HUES6 (cell line): Measurements from ENCODE around the gene CCNB3.

Experiments
- H3K27ac ChIP-seq: 2 replicates; pipeline ENCODE4 v1.7.0; 2013; ENCODE audit warnings: low read depth, mild to moderate bottlenecking, low read length, inconsistent platforms
- H3K27me3 ChIP-seq: 2 replicates; pipeline ENCODE4 v1.6.1; 2013; ENCODE audit warnings: low read length; ENCODE audit not compliant: control insufficient read depth, insufficient read depth
- H3K36me3 ChIP-seq: 2 replicates; pipeline ENCODE4 v1.6.1; 2013; ENCODE audit warnings: low read length; ENCODE audit not compliant: control insufficient read depth, insufficient read depth
- H3K4me1 ChIP-seq: 2 replicates; pipeline ENCODE4 v1.6.1; 2013; ENCODE audit warnings: low read length; ENCODE audit not compliant: control insufficient read depth, insufficient read depth
- H3K4me3 ChIP-seq: 2 replicates; pipeline ENCODE4 v1.5.1; 2013; ENCODE audit warnings: low read depth, low read length
- H3K9ac ChIP-seq: one replicate; pipeline ENCODE4 v1.6.1; 2013; ENCODE audit warnings: mild to moderate bottlenecking, low read length
- H3K9me3 ChIP-seq: 2 replicates; pipeline ENCODE4 v1.6.1; 2013; ENCODE audit warnings: low read depth, low read length; ENCODE audit not compliant: control insufficient read depth, insufficient read depth

CCNB3 gene

DNA sequence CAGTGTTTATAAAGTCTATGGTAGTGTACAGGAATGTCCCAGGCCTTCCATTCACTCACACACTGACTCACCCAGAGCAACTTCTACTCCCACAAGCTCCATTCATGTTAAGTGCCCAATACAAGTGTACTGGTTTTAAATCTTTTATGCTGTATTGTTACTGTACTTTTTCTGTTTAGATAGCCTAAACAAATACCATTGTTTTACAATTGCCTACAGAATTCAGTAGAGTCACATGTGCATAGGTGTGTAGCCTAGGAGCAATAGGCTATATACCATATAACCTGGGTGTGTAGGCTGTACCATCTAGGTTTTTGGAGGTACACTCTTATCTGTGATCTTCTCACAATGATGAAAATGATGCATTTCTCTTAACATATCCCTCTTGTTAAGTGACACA, 139.4 kb downstream of the CCNB3 start:
- Histone ChIP-seq H3K4me3 (no peak overlapping the region), H3K9ac (no peak overlapping the region), H3K27ac (no peak overlapping the region), H3K9me3 (no peaks in the 10 kb centered on the region; the same call in 1 of the 2 replicates), H3K27me3 (peaks cover 13% of the 10 kb centered on the region; the same call in 1 of the 2 replicates), H3K4me1 (no peaks in the 10 kb centered on the region), H3K36me3 (no peaks in the 10 kb centered on the region)

- Histone ChIP-seq H3K27ac (no peak overlapping the region), H3K9me3 (no peaks in the 10 kb centered on the region), H3K36me3 (no peaks in the 10 kb centered on the region), H3K4me3 (no peak overlapping the region), H3K27me3 (0 out of 2 replicates have a peak, but pooled peaks cover 6% of the 10 kb centered on the region), H3K4me1 (no peaks in the 10 kb centered on the region), H3K9ac (no peak overlapping the region)
These were observed 168.4 kb downstream of the CCNB3 start for GRCh38 chrX:50372966-50373365.

DNA sequence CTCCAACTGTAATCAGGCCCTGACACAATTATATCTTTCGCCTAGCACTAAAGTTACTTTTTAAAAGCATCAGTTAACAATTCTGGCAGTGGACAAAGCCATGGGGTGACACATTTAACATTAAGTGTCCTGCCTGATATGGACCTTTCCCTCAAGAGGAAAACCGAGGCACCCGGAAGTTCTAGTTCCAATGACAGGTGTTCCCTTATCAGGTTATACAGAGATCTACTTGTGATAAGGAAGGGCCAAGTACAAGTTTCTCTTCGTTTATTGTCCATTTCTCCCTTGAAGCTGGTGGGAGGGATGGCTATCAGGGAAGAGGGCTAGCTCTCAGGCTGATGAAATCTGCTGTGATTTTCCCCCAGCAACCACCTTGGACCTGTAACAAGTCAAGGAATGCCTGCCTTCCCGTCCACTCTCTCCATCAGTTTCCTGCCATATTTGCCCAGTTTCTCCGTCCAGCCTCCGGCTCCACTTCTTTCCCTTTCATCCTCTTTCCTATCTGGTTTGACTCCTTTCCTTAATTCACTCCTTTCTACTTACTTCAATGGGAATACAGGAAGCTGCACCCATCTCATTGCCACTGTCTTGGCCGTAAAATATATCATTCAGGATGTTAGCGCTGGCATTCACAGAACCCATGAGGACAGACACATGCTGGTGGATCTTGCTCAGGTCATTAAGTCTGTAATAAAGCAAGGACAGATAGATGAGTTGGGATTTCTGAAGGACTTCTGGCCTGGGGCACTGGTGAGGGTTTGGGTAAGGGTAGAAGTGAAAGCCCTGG, 171.1 kb downstream of the CCNB3 start:
- Histone ChIP-seq H3K4me3 (no peak overlapping the region), H3K27me3 (peaks cover 7% of the 10 kb centered on the region; the same call in 1 of the 2 replicates), H3K9ac (no peak overlapping the region), H3K36me3 (no peaks in the 10 kb centered on the region), H3K4me1 (no peaks in the 10 kb centered on the region), H3K9me3 (no peaks in the 10 kb centered on the region), H3K27ac (no peak overlapping the region)

DNA sequence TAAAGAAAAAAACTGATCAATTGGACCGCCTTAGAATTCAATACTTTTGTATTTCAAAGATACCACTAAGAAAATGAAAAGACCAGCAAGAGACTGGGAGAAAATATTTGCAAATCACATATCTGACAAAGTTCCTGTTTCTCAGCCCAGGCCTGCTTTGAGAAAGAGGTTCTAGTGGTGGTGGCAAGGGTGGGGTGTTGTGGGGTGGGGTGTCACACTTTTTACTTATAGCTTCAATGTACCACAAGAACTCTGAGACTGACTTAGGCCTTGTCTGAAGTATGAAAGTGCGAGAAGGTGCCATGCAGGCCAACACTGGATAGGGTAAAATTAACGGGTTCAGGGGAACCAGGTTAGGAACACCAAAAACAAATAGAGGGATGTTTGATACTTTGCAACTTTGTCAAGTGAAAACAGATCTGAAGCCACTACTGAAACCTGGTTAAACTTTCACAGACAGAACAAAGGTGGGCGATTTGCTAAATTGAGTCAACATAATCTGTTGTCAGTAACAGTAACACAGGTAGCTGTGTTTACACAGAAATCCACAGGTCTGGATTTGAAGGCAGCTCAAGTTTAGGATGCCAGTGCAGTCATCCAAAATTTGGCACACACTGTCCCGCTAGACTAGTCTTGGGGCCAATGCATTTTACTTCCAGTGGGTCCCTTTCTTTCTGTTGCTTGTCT, 177.3 kb downstream of the CCNB3 start:
- Histone ChIP-seq H3K9ac (no peak overlapping the region), H3K4me3 (no peak overlapping the region), H3K4me1 (no peaks in the 10 kb centered on the region), H3K27ac (no peak overlapping the region), H3K36me3 (no peaks in the 10 kb centered on the region), H3K27me3 (peaks cover 3% of the 10 kb centered on the region), H3K9me3 (no peaks in the 10 kb centered on the region)

DNA sequence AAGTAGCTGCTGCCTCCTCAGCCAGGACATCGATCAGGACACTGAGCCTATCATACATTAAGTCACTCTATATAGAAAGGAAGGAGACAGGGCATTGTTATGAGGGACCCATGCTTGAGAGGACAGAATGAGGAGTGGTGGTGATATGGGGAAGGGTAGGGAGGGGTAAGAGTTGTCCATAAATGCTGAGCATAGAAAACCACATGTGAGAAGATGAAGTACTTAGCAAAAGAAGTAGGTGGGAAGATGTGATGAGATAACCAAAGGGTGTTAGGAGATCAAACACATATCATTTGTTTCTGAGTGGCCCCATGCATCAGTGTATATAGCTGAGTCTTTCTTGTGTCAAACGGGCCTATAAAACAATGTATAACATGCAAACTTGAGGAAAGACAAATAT, 182.0 kb downstream of the CCNB3 start:
- no peaks in the 10 kb centered on the region for H3K36me3 ChIP-seq
- no peaks in the 10 kb centered on the region for H3K9me3 ChIP-seq
- no peaks in the 10 kb centered on the region; the same call in 1 of the 2 replicates for H3K27me3 ChIP-seq
- no peak overlapping the region for H3K27ac ChIP-seq
- no peak overlapping the region for H3K9ac ChIP-seq
- H3K4me3 ChIP-seq: no peak overlapping the region
- H3K4me1 ChIP-seq: no peaks in the 10 kb centered on the region

DNA sequence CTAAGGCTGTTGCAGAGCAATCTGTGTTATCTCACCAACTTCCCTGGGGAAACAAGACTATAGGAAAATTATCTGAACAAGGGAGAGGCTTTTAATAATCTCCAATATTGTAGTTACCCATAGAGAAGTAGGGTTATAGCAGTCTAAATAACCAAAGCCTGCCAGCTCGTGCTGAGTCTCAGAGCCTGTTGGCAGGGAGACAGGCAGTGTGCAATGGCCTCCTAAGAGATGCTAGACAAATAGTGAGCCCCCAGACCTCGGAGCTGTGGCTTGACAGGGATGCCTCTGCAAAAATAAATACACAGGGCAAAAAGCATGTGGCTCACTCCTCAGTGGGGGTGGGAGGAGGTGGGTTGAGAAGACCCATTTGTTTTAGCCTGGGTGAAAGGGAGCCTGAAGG, 189.3 kb downstream of the CCNB3 start:
- Histone ChIP-seq H3K27me3 (no peaks in the 10 kb centered on the region), H3K4me3 (no peak overlapping the region), H3K27ac (no peak overlapping the region), H3K9me3 (no peaks in the 10 kb centered on the region), H3K9ac (no peak overlapping the region), H3K36me3 (no peaks in the 10 kb centered on the region), H3K4me1 (no peaks in the 10 kb centered on the region)
